Measurements from ENCODE around the gene ZNF563. TPM values are rescaled to one million over a fixed set of nuclear protein-coding genes. Genes with fewer than 3 reads are reported as not detected.
A peak's percentile ranks its signal among the peaks of the same experiment; 100 is the strongest.

The ZNF563 gene
- total RNA-seq, 1 experiment from 2014 or later, result 1.9 TPM

DNA sequence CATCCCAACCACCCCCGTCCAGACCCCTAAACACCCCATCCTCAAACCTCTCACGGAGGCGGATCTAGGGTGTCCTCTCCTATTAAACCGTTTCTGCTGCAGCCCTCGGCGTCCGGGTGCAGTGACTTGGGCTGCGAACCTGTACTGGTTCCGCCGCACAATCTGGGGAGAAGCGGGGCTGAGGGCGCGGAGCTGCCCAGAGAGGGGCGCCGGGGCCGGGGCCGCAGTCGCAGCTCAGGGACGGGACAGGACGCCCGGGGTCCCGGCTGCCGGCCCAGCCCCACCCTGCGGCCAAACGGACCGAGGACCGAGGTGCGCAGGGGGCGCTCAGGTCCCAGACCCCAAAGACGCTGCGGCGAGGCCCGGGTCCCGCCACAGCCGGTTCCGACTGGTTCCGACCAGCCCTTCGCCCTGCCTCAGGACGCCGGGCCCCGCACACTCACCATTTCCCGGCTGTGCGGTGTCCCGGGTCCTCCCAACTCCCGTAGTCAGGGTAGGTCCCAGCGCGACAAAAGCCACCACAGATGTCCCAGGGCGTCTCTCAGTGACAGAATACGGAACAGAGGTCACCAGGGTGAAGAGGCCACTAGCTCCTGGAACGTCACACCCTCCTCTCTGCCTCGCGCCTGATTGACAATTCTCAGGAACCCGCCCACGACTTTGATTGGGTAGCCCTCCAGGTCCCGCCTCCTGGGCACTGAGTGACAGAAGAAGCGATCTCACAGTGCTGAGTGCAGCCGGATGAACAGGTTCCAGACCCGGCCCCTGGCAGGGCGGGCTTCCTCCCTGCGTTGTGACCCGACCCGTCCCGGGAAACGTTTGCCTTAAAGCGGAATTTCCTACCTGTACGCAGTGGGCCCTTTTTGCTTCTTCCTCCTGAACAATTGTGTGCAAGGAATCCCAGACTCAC is 38.9 kb downstream of the ZNF563 start, which contains the start of gene ZNF44:
Gene ZNF44, minus strand, starts transcription at position 635 of the 910 bp plus-strand sequence. Its CDS starts 189 bp downstream, at position 446.
- Histone ChIP-seq H2AFZ (ENCODE audit: low read length) (no peak within 1 kb of the TSS), H3T11ph (ENCODE audit: low read length) (no peak within 1 kb of the TSS), H2AK5ac (ENCODE audit: insufficient read length, low read length) (no peak within 1 kb of the TSS), H3K9me3 (ENCODE audit: control insufficient read depth, low read depth, low read length) (no peaks in the 10 kb centered on the region), H2BK12ac (ENCODE audit: insufficient read length, low read depth, low read length) (no peak within 1 kb of the TSS), H2BK120ac (ENCODE audit: low read depth, low read length, poor library complexity, severe bottlenecking) (no peak within 1 kb of the TSS), H4K8ac (replicated peaks; ENCODE audit: insufficient read length, low read depth, low read length) (no peak within 1 kb of the TSS), H3K18ac (ENCODE audit: insufficient read length, low read depth, low read length) (peak within 1 kb of the TSS; percentile 89), H2BK20ac (ENCODE audit: low read depth, low read length, poor library complexity, severe bottlenecking) (no peak within 1 kb of the TSS), H4K5ac (ENCODE audit: insufficient read length, low read depth, low read length) (no peak within 1 kb of the TSS), H3K4me2 (ENCODE audit: insufficient read depth, insufficient read length, low read length) (peak within 1 kb of the TSS; percentile 43), H3K79me1 (ENCODE audit: insufficient read depth, low read depth, low read length, poor library complexity, severe bottlenecking) (no peaks in the 10 kb centered on the region), H3K56ac (ENCODE audit: insufficient read length, low read depth, low read length) (no peak within 1 kb of the TSS), H2BK15ac (ENCODE audit: low read depth, low read length) (no peak within 1 kb of the TSS), H4K20me1 (ENCODE audit: control insufficient read depth, insufficient read depth, insufficient read length) (no peaks in the 10 kb centered on the region), H3K23me2 (ENCODE audit: insufficient read length, low read depth, low read length, poor library complexity, severe bottlenecking) (peaks cover 10% of the 10 kb centered on the region), H2BK5ac (ENCODE audit: insufficient read length, low read length) (no peak within 1 kb of the TSS), H3K14ac (ENCODE audit: insufficient read depth, low read length) (peak within 1 kb of the TSS; percentile 87), H3K4ac (ENCODE audit: low read depth, low read length) (no peak within 1 kb of the TSS), H3K23ac (ENCODE audit: insufficient read length, low read depth, low read length) (no peak within 1 kb of the TSS), H4K91ac (ENCODE audit: insufficient read length, low read depth, low read length) (no peak within 1 kb of the TSS), H3K27me3 (ENCODE audit: insufficient read depth, low read length) (no peaks in the 10 kb centered on the region), H3K4me1 (ENCODE audit: insufficient read depth, low read length) (no peaks in the 10 kb centered on the region), H3K9ac (ENCODE audit: extremely low read depth, insufficient read length, low read length) (peak within 1 kb of the TSS; percentile 89), H3K27ac (ENCODE audit: insufficient read length, low read depth, low read length) (no peak within 1 kb of the TSS), H3K79me2 (ENCODE audit: insufficient read depth, low read length) (no peaks in the 10 kb centered on the region; the same call in 1 of the 2 replicates)
- Mint-ChIP-seq H3K36me3 (ENCODE audit: insufficient read depth in 1 of 3, low read depth in 3 of 3) (peaks cover 6 to 13% (median 8%) of the 10 kb centered on the region in 3 experiments), H3K9me3 (peaks cover 16 to 21% of the 10 kb centered on the region in 2 experiments), H3K4me1 (peaks cover 9 to 16% of the 10 kb centered on the region in 2 experiments), H3K27ac (peak within 1 kb of the TSS; percentile 96 to 97 (median 97)), H3K4me3 (peak within 1 kb of the TSS; percentile 92 to 99), H3K27me3 (ENCODE audit: low read depth) (no peaks in the 10 kb centered on the region)
- WGBS (ENCODE audit: extremely low coverage, insufficient read length, low lambda C conversion rate), result no CpG with 5 or more reads among the region's 66 CpGs
- TF ChIP-seq, protein P1, sequence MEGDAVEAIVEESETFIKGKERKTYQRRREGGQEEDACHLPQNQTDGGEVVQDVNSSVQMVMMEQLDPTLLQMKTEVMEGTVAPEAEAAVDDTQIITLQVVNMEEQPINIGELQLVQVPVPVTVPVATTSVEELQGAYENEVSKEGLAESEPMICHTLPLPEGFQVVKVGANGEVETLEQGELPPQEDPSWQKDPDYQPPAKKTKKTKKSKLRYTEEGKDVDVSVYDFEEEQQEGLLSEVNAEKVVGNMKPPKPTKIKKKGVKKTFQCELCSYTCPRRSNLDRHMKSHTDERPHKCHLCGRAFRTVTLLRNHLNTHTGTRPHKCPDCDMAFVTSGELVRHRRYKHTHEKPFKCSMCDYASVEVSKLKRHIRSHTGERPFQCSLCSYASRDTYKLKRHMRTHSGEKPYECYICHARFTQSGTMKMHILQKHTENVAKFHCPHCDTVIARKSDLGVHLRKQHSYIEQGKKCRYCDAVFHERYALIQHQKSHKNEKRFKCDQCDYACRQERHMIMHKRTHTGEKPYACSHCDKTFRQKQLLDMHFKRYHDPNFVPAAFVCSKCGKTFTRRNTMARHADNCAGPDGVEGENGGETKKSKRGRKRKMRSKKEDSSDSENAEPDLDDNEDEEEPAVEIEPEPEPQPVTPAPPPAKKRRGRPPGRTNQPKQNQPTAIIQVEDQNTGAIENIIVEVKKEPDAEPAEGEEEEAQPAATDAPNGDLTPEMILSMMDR (conservative IDR thresholded peaks at IDR 0.05), result no peak
- DNase-seq, result peak; percentile 98
